Suprapubic skin (tissue), 4 donors: ENCODE results near the gene ASIC2. TPM values are rescaled to one million over a fixed set of nuclear protein-coding genes. Genes with fewer than 3 reads are reported as not detected.

Source experiments
- DNase-seq, 2 donors: peaks; one replicate each; pipeline ENCODE4 v3.0.0-alpha.2; 2019; ENCODE audit warnings: low spot score in 2 of 2
- H3K27ac ChIP-seq: fragments of 200-600 bp; sonication (generic); one replicate; pipeline ENCODE4 v1.5.1; 2019
- H3K27me3 ChIP-seq: fragments of 200-600 bp; sonication (generic); one replicate; pipeline ENCODE4 v1.5.1; 2019
- H3K36me3 ChIP-seq: fragments of 200-600 bp; sonication (generic); one replicate; pipeline ENCODE4 v1.5.1; 2019
- H3K4me1 ChIP-seq: fragments of 200-600 bp; sonication (generic); one replicate; pipeline ENCODE4 v1.5.1; 2019
- H3K4me3 ChIP-seq: fragments of 200-600 bp; sonication (generic); one replicate; pipeline ENCODE4 v1.5.1; 2019; ENCODE audit warnings: mild to moderate bottlenecking
- H3K9me3 ChIP-seq: fragments of 200-600 bp; sonication (generic); one replicate; pipeline ENCODE4 v1.5.1; 2019
- EP300 ChIP-seq: sonication (generic); formaldehyde crosslinking; IDR thresholded peaks from one replicate; pipeline ENCODE4 v1.6.1; 2017; ENCODE audit warnings: antibody characterized with exemption
- POLR2A ChIP-seq, 2 donors: fragments of 450-650 bp; IDR thresholded peaks; one replicate each; pipeline ENCODE4 v1.6.1; 2017; ENCODE audit warnings: antibody characterized with exemption in 2 of 2, mild to moderate bottlenecking in 2 of 2, moderate library complexity in 2 of 2
- POLR2AphosphoS5 ChIP-seq, 3 donors: sonication (generic); formaldehyde crosslinking; IDR thresholded peaks; one replicate each; pipeline ENCODE4 v1.6.1; 2017; ENCODE audit warnings: antibody characterized with exemption in 3 of 3
- WGBS: methylation state at CpG from one replicate; pipeline ENCODE4 v1.1.5; 2018; 5-methylcytosine and 5-hydroxymethylcytosine counted together
- total RNA-seq, 4 donors: library from RNA; depleted of rRNA; stranded (reverse); fragments of >200 nt; gene quantifications; one replicate each; pipeline ENCODE4 v1.1.0, GENCODE V29; 2016
- TF ChIP-seq, protein P1 (sequence below), 2 donors: fragments of 200-600 bp in 1 of 2; fragments of 450-650 bp in 1 of 2; sonication (generic) in 1 of 2; IDR thresholded peaks; one replicate each; pipeline ENCODE4 v1.5.1; 2016 to 2019; ENCODE audit warnings: antibody characterized with exemption in 2 of 2, mild to moderate bottlenecking in 1 of 2, moderate library complexity in 1 of 2

Gene ASIC2
- total RNA-seq, 4 donors from 2014 or later = not detected

DNA sequence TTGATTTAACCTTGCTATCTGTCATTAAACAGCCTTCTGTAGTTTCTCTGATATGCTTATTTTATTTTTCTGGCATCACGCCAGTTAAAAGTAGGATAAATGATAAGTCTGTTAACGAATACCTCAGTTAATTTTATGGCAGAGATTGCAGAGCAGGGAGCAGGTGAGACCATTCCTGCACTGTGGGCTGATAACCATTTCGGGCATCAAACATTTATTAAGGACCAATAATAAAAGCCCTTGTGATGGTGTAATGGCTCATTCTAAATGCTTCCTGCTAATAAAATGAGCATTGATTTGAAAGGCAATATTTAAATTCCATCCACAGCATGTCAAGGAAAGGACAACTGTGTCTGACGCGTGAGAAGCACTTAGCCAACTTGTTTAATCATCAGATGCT, 94.1 kb downstream of the ASIC2 start:
- Histone ChIP-seq H3K9me3 (no peaks in the 10 kb centered on the region), H3K27ac (no peak overlapping the region), H3K27me3 (peaks cover 17% of the 10 kb centered on the region), H3K4me1 (no peaks in the 10 kb centered on the region), H3K4me3 (no peak overlapping the region), H3K36me3 (no peaks in the 10 kb centered on the region)
- TF ChIP-seq POLR2A (IDR thresholded peaks at IDR 0.05) (no peak), POLR2AphosphoS5 (IDR thresholded peaks at IDR 0.05) (no peak), EP300 (no peak)
- TF ChIP-seq, protein P1, sequence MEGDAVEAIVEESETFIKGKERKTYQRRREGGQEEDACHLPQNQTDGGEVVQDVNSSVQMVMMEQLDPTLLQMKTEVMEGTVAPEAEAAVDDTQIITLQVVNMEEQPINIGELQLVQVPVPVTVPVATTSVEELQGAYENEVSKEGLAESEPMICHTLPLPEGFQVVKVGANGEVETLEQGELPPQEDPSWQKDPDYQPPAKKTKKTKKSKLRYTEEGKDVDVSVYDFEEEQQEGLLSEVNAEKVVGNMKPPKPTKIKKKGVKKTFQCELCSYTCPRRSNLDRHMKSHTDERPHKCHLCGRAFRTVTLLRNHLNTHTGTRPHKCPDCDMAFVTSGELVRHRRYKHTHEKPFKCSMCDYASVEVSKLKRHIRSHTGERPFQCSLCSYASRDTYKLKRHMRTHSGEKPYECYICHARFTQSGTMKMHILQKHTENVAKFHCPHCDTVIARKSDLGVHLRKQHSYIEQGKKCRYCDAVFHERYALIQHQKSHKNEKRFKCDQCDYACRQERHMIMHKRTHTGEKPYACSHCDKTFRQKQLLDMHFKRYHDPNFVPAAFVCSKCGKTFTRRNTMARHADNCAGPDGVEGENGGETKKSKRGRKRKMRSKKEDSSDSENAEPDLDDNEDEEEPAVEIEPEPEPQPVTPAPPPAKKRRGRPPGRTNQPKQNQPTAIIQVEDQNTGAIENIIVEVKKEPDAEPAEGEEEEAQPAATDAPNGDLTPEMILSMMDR (IDR thresholded peaks at IDR 0.05) = no peak
- DNase-seq = no peak
- WGBS = 73% methylated on average over 5 of the region's 5 CpGs

DNA sequence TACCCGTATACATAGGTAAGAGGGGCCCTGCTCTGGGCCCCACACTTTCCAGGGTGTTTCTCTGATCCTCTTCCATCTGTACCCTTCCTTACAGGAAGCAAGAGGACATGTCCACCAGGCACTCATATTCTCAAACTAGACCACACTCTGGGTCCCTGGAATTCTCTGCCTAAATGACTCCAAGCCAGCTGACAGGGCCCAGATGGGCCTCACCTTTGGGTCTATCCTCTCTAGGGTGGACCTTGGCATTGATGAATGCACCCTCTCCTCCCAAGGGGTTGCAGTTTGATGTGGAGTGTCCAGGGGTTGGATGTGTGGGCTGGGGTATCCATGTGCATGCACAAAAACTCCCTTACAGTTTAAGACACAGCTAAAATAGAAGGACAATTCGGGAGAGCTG, 95.8 kb downstream of the ASIC2 start:
- Histone ChIP-seq H3K27ac (no peak overlapping the region), H3K27me3 (peaks cover 5% of the 10 kb centered on the region), H3K9me3 (no peaks in the 10 kb centered on the region), H3K4me1 (no peaks in the 10 kb centered on the region), H3K4me3 (no peak overlapping the region), H3K36me3 (no peaks in the 10 kb centered on the region)
- DNase-seq = no peak
- 100% methylated on average over 2 of the region's 2 CpGs for WGBS
- TF ChIP-seq EP300 (no peak), POLR2AphosphoS5 (IDR thresholded peaks at IDR 0.05) (no peak), POLR2A (IDR thresholded peaks at IDR 0.05) (no peak)
- TF ChIP-seq, protein P1 (IDR thresholded peaks at IDR 0.05) = no peak

DNA sequence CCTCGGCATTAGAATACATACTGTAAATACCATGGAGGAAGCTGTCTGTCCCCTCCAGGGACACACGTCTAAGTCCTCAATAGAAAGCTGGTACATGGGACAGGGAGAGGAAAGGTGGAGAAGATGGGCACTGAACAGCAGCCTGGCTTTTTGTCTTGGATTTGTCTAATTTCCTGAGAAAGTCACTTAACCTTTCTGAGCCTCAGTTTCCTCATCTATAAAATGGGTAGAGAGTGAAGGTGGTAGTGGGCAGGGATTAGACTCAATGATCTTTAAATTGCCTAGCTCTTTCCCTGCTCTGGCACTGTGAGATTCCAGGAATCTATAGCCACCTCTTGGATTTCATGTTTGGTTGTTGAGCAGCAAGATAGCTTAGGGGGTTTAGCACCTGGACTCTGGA, 96.2 kb downstream of the ASIC2 start:
- H3K9me3 ChIP-seq = no peaks in the 10 kb centered on the region
- H3K4me1 ChIP-seq = no peaks in the 10 kb centered on the region
- H3K27ac ChIP-seq = no peak overlapping the region
- H3K36me3 ChIP-seq = no peaks in the 10 kb centered on the region
- peaks cover 3% of the 10 kb centered on the region for H3K27me3 ChIP-seq
- 73% methylated on average over 2 of the region's 2 CpGs for WGBS
- TF ChIP-seq, protein P1 (IDR thresholded peaks at IDR 0.05) = no peak
- TF ChIP-seq EP300 = no peak
- TF ChIP-seq POLR2A (IDR thresholded peaks at IDR 0.05) = no peak
- TF ChIP-seq POLR2AphosphoS5 (IDR thresholded peaks at IDR 0.05) = no peak
- no peak for DNase-seq
- H3K4me3 ChIP-seq = no peak overlapping the region

DNA sequence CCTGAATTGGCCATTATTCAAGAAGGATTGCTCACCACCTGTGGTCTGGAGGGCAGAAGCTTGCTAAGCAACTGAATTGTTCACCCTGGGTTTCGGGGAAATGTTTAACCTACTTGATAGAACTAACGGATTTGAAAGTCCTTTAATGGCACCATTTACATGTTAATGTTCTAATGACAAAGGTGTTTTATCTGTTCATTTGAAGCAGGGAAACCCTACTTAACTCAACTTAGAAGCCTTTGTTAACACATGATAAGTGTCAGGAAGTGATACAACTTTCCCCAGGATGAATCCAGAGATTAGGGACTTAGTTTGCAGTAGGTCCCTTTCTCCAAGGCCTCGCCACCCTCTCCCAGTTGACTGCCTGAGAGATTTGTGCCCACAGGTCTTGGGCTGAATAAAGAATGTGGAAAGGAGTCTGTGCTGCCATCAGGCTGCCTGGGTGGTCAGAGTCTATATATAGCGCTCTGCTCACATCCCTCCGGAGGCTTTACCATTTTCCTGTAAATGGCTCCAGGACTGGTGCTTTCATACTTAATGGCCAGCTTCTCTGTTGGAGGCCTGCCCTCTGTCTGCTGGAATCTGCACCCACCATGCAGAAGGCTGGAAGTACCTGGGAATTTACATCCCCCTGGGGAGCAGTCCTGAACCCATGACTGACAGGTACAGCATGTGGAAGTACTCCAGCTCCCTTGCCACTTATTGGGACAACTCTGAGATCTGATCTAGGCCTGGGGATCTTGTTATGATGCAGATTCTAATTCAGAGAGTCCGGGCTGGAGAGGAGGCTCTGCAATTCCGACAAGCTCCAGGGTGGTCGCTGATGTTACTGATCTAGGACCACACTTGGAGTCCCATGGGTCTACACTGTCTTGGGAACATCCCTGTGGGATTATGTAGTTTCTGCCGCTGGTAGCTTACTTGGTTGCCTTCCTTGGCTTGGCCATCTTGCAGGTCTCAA, 99.9 kb downstream of the ASIC2 start:
- Histone ChIP-seq H3K36me3 (no peaks in the 10 kb centered on the region), H3K4me1 (no peaks in the 10 kb centered on the region), H3K9me3 (no peaks in the 10 kb centered on the region), H3K4me3 (no peak overlapping the region), H3K27me3 (peaks cover 12% of the 10 kb centered on the region), H3K27ac (no peak overlapping the region)
- no peak for TF ChIP-seq EP300
- no peak for TF ChIP-seq POLR2AphosphoS5 (IDR thresholded peaks at IDR 0.05)
- TF ChIP-seq, protein P1 (IDR thresholded peaks at IDR 0.05) = no peak
- no peak for DNase-seq
- 85% methylated on average over 8 of the region's 9 CpGs for WGBS

DNA sequence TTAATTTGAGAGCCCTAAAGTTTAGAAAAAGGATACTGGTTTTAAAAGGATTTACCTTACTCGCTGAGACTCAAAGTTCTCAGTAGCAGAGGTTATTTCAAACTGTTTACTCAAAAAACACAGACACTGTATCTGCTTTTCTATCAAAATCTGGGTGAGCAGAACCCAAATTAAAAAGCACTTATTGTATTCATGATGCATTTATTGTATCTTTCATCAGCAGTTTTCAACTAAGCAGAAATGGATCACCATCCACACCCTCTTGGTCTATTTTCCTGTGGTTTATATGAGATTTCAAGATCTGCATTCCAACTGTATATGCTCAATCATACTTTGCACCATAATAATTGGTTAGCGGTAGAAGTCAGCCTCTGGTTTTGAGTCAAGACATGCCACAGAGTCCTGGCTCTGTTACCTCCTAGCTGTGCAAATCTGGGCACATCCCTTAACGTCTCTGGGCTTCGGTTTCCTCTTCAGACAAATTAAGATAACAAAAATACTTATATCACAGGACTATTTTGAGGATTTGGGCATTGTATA, 109.5 kb downstream of the ASIC2 start:
- TF ChIP-seq POLR2A (IDR thresholded peaks at IDR 0.05) (no peak), EP300 (no peak), POLR2AphosphoS5 (IDR thresholded peaks at IDR 0.05) (no peak)
- TF ChIP-seq, protein P1 (IDR thresholded peaks at IDR 0.05) = no peak
- Histone ChIP-seq H3K27ac (no peak overlapping the region), H3K4me1 (no peaks in the 10 kb centered on the region), H3K9me3 (no peaks in the 10 kb centered on the region), H3K4me3 (no peak overlapping the region), H3K36me3 (no peaks in the 10 kb centered on the region), H3K27me3 (peaks cover 20% of the 10 kb centered on the region)
- no peak for DNase-seq
- 67% methylated on average over 4 of the region's 4 CpGs for WGBS
